Common myeloid progenitor, CD34-positive (primary cell): ENCODE data around the gene COQ9.

ENCODE experiments used
- CTCF ChIA-PET: fragments of 350-600 bp; sonication (Branson Sonifier 250); formaldehyde crosslinking; loops from one replicate; lab custom pipeline; 2021; ENCODE audit warnings: antibody characterized with exemption; lab: Charles Lee
- POLR2A ChIA-PET: fragments of 350-600 bp; sonication (Branson Sonifier 250); formaldehyde crosslinking; loops from one replicate; lab custom pipeline; 2021; ENCODE audit warnings: antibody characterized with exemption; lab: Charles Lee
- DNase-seq, 3 donors: peaks; one replicate each; pipeline versions ENCODE4 v3.0.0 to v3.0.0-alpha.2; 2013
- H3K27ac ChIP-seq, 2 experiments: 1 replicate in 1 of 2; 2 replicates in 1 of 2; pipeline ENCODE4 v1.7.0; 2013; ENCODE audit warnings: inconsistent platforms in 2 of 2, low read length in 2 of 2, mild to moderate bottlenecking in 2 of 2, low read depth in 1 of 2, moderate library complexity in 1 of 2; ENCODE audit not compliant: severe bottlenecking in 2 of 2, insufficient read depth in 1 of 2, poor library complexity in 1 of 2
- H3K27me3 ChIP-seq, 5 experiments: replicated peaks in 2 of 5; 1 replicate in 3 of 5; 2 replicates in 2 of 5; pipeline versions ENCODE4 v1.6.1 to v1.7.0; 2013; ENCODE audit warnings: low read length in 4 of 5, mild to moderate bottlenecking in 2 of 5, moderate library complexity in 2 of 5, inconsistent platforms in 1 of 5; ENCODE audit not compliant: insufficient read depth in 5 of 5, control insufficient read depth in 4 of 5
- H3K36me3 ChIP-seq, 4 experiments: 1 replicate in 2 of 4; 2 replicates in 2 of 4; pipeline versions ENCODE4 v1.6.1 to v1.7.0; 2013; ENCODE audit warnings: low read length in 3 of 4, control low read depth in 1 of 4, mild to moderate bottlenecking in 1 of 4; ENCODE audit not compliant: control insufficient read depth in 4 of 4, insufficient read depth in 4 of 4
- H3K4me1 ChIP-seq, 4 experiments: 1 replicate in 3 of 4; 2 replicates in 1 of 4; pipeline versions ENCODE4 v1.6.1 to v1.7.1; 2013; ENCODE audit warnings: low read length in 3 of 4, mild to moderate bottlenecking in 3 of 4, control low read depth in 1 of 4, inconsistent platforms in 1 of 4, moderate library complexity in 1 of 4; ENCODE audit not compliant: control insufficient read depth in 4 of 4, insufficient read depth in 4 of 4; ENCODE audit errors: control extremely low read depth in 1 of 4
- H3K4me3 ChIP-seq, 7 experiments: 1 replicate in 4 of 7; 2 replicates in 3 of 7; pipeline versions ENCODE4 v1.5.1 to v1.7.0; 2013; ENCODE audit warnings: mild to moderate bottlenecking in 7 of 7, low read length in 6 of 7, moderate library complexity in 6 of 7, inconsistent platforms in 2 of 7, low read depth in 2 of 7, control low read depth in 1 of 7; ENCODE audit not compliant: insufficient read depth in 4 of 7, control insufficient read depth in 1 of 7; ENCODE audit errors: extremely low read depth in 1 of 7
- H3K9me3 ChIP-seq, 5 experiments: 1 replicate in 4 of 5; 2 replicates in 1 of 5; pipeline versions ENCODE4 v1.6.1 to v1.7.1; 2013; ENCODE audit warnings: low read length in 4 of 5, mild to moderate bottlenecking in 2 of 5, inconsistent platforms in 1 of 5, low read depth in 1 of 5, moderate library complexity in 1 of 5; ENCODE audit not compliant: control insufficient read depth in 4 of 5, insufficient read depth in 2 of 5; ENCODE audit errors: control extremely low read depth in 1 of 5
- WGBS: methylation state at CpG from one replicate; pipeline ENCODE4 v1.1.5; 2013; ENCODE audit not compliant: insufficient coverage; 5-methylcytosine and 5-hydroxymethylcytosine counted together

The COQ9 gene

GRCh38 chr16:57452021-57452420 is 4.7 kb downstream of the COQ9 start:
- peaks cover 4 to 60% (median 44%) of the 10 kb centered on the region in 4 experiments for H3K36me3 ChIP-seq
- H3K27me3 ChIP-seq = no peaks in the 10 kb centered on the region
- POLR2A ChIA-PET = no interaction called here
- no peaks in the 10 kb centered on the region for H3K9me3 ChIP-seq
- WGBS = 99% methylated on average over 9 of the region's 10 CpGs
- H3K4me3 ChIP-seq = no peak overlapping the region
- CTCF ChIA-PET = interaction anchor here (1.0 to 1.2 kb wide), 2 partner anchors 10 kb away, joined by 4 read pairs; partner anchors contain the start of gene POLR2C
- H3K27ac ChIP-seq = no peak overlapping the region
- peaks cover 5 to 12% (median 8%) of the 10 kb centered on the region in 4 experiments for H3K4me1 ChIP-seq
- DNase-seq = no peak

GRCh38 chr16:57462209-57462977 is 15.1 kb downstream of the COQ9 start, which contains the start of gene POLR2C:
TSS of gene POLR2C (plus strand) at chr16:57462679. CDS start at chr16:57462725, 46 bp downstream.
- H3K27ac ChIP-seq = peak within 1 kb of the TSS; percentile 35 to 81
- H3K27me3 ChIP-seq = no peaks in the 10 kb centered on the region
- peaks cover 3 to 11% (median 10%) of the 10 kb centered on the region in 4 experiments for H3K4me1 ChIP-seq
- WGBS = 4% methylated on average over 30 of the region's 47 CpGs
- H3K36me3 ChIP-seq = peaks cover 15 to 77% (median 54%) of the 10 kb centered on the region in 4 experiments
- DNase-seq = peak; percentile 93 to 96 (median 96)
- peak within 1 kb of the TSS; percentile 48 to 94 (median 83) for H3K4me3 ChIP-seq
- ChIA-PET POLR2A (interaction anchor here (1.0 to 1.4 kb wide), 3 partner anchors 10 to 58 kb away, joined by 3 to 6 read pairs (median 5); partner anchors contain the start of genes CIAPIN1 and COQ9), CTCF (interaction anchor here (1.1 to 7.4 kb wide), 15 partner anchors 9 to 60 kb away, joined by 3 to 41 read pairs (median 4); partner anchors contain the start of genes CIAPIN1 and COQ9)
- no peaks in the 10 kb centered on the region for H3K9me3 ChIP-seq

- peaks cover 3 to 11% (median 10%) of the 10 kb centered on the region in 4 experiments for H3K4me1 ChIP-seq
- peak overlapping the region; percentile 35 to 81 for H3K27ac ChIP-seq
- ChIA-PET CTCF (interaction anchor here (1.2 to 7.4 kb wide), 11 partner anchors 8 to 60 kb away, joined by 3 to 41 read pairs (median 7); partner anchors contain the start of genes CIAPIN1 and COQ9), POLR2A (interaction anchor here (1.0 to 1.4 kb wide), 3 partner anchors 10 to 57 kb away, joined by 3 to 6 read pairs (median 5); partner anchors contain the start of genes CIAPIN1 and COQ9)
- H3K4me3 ChIP-seq = peak overlapping the region; percentile 48 to 94 (median 83)
- peaks cover 12 to 71% (median 50%) of the 10 kb centered on the region in 4 experiments for H3K36me3 ChIP-seq
- H3K27me3 ChIP-seq = no peaks in the 10 kb centered on the region
- no peaks in the 10 kb centered on the region for H3K9me3 ChIP-seq
- 1% methylated on average over 13 of the region's 16 CpGs for WGBS
- no peak for DNase-seq
Observed at GRCh38 chr16:57462978-57463362, 15.7 kb downstream of the COQ9 start.

- no peak overlapping the region for H3K27ac ChIP-seq
- H3K36me3 ChIP-seq = peaks cover 11 to 71% (median 51%) of the 10 kb centered on the region in 4 experiments
- H3K4me3 ChIP-seq = no peak overlapping the region
- CTCF ChIA-PET = interaction anchor here (1.1 to 4.6 kb wide), 4 partner anchors 8 to 54 kb away, joined by 3 to 35 read pairs (median 4); no protein-coding TSS in a partner anchor
- no peaks in the 10 kb centered on the region for H3K27me3 ChIP-seq
- POLR2A ChIA-PET = interaction anchor here (0.5 kb wide), 1 partner anchor 67 kb away, joined by 4 read pairs; no protein-coding TSS in a partner anchor
- H3K4me1 ChIP-seq = peaks cover 3 to 11% (median 10%) of the 10 kb centered on the region in 4 experiments
- no peak for DNase-seq
- no CpG with 5 or more reads among the region's 2 CpGs for WGBS
- H3K9me3 ChIP-seq = no peaks in the 10 kb centered on the region
Observed at GRCh38 chr16:57464523-57464922, 17.2 kb downstream of the COQ9 start.

- no peaks in the 10 kb centered on the region for H3K27me3 ChIP-seq
- no peak for DNase-seq
- H3K4me3 ChIP-seq = no peak overlapping the region
- WGBS = 100% methylated on average over 1 of the region's 2 CpGs
- H3K9me3 ChIP-seq = no peaks in the 10 kb centered on the region
- H3K36me3 ChIP-seq = peaks cover 22 to 85% (median 64%) of the 10 kb centered on the region in 4 experiments
- POLR2A ChIA-PET = no interaction called here
- CTCF ChIA-PET = no interaction called here
- no peak overlapping the region for H3K27ac ChIP-seq
- peaks cover under 1 to 21% (median 19%) of the 10 kb centered on the region in 4 experiments for H3K4me1 ChIP-seq
Observed at GRCh38 chr16:57468346-57468745, 21.1 kb downstream of the COQ9 start.

GRCh38 chr16:57469046-57469445 is 21.8 kb downstream of the COQ9 start:
- H3K36me3 ChIP-seq = peaks cover 25 to 89% (median 66%) of the 10 kb centered on the region in 4 experiments
- CTCF ChIA-PET = no interaction called here

More at GRCh38 chr16:57469046-57469445, 21.8 kb downstream of the COQ9 start:
- no peak for DNase-seq
- Histone ChIP-seq H3K9me3 (no peaks in the 10 kb centered on the region), H3K27me3 (no peaks in the 10 kb centered on the region), H3K4me3 (no peak overlapping the region), H3K27ac (no peak overlapping the region), H3K4me1 (peaks cover 0 to 17% (median 16%) of the 10 kb centered on the region in 4 experiments)
- WGBS = 89% methylated on average over 11 of the region's 11 CpGs
- POLR2A ChIA-PET = no interaction called here
